ENCODE measurements around the gene MXRA8. TPM values are rescaled to one million over a fixed set of nuclear protein-coding genes. Genes with fewer than 3 reads are reported as not detected.

Gene MXRA8
- total RNA-seq, 2 donors from 2014 or later = 23.3 to 48.5 TPM

DNA sequence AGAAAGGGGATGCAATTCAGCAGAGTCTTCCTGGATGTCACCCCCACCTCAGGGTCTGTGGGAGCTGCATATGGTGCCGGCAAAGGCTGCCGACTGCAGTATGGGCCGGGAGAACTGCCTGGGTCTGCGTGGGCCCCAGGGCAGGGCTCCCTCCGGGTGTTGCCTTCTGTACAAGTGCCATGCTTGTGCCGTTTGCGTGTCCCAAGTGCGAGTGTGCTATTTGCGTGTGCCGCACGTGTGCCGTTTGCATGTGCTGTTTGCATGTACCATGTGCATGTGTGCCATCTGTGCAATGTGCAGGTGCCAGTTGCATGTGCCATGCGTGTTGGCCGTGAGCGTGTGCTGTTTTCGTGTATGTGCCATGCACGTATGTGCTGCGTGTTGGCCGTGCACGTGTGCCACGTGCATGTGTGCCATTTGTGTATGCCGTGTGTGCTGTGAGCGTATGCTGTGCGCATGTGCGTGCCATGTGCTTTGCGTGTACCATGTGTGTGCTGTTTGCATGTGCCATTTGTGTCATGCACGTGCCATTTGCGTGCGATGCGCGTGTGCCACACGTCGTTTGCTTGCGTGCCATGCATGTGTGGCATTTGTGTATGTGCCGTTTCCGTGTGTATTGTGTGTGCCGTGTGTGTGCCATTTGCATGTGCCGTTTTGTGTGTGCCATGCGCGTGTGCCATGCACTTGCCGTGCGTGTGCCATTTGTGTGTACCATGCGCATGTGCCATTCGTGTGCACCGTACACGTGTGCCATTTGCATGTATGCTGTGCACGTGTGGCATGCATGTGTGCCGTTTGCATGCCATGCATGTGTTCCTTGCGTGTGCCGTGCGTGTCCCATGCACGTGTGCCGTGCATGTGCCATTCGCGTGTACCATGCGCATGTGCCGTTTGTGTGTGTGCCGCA is 28.8 kb downstream of the MXRA8 start:
- H3K9me3 ChIP-seq = no peaks in the 10 kb centered on the region
- no peak for TF ChIP-seq POLR2A (IDR thresholded peaks at IDR 0.05)
- TF ChIP-seq, protein P1, sequence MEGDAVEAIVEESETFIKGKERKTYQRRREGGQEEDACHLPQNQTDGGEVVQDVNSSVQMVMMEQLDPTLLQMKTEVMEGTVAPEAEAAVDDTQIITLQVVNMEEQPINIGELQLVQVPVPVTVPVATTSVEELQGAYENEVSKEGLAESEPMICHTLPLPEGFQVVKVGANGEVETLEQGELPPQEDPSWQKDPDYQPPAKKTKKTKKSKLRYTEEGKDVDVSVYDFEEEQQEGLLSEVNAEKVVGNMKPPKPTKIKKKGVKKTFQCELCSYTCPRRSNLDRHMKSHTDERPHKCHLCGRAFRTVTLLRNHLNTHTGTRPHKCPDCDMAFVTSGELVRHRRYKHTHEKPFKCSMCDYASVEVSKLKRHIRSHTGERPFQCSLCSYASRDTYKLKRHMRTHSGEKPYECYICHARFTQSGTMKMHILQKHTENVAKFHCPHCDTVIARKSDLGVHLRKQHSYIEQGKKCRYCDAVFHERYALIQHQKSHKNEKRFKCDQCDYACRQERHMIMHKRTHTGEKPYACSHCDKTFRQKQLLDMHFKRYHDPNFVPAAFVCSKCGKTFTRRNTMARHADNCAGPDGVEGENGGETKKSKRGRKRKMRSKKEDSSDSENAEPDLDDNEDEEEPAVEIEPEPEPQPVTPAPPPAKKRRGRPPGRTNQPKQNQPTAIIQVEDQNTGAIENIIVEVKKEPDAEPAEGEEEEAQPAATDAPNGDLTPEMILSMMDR (IDR thresholded peaks at IDR 0.05) = no peak
- peaks cover 28% of the 10 kb centered on the region for H3K4me1 ChIP-seq
- H3K27ac ChIP-seq = no peak overlapping the region
- intact Hi-C loops (cut with DNase I) = no loop called here
- H3K36me3 ChIP-seq (replicated peaks in 1 of 2; ENCODE audit: insufficient read depth in 1 of 2, low read depth in 2 of 2) = peaks cover 3 to 8% of the 10 kb centered on the region in 2 donors
- H3K27me3 ChIP-seq = no peaks in the 10 kb centered on the region
- DNase-seq (no peak), ATAC-seq (no peak)
- no peak overlapping the region for H3K4me3 ChIP-seq
- 84 to 87% methylated on average over 45 to 58 of the region's 58 CpGs for WGBS, 2 donors

DNA sequence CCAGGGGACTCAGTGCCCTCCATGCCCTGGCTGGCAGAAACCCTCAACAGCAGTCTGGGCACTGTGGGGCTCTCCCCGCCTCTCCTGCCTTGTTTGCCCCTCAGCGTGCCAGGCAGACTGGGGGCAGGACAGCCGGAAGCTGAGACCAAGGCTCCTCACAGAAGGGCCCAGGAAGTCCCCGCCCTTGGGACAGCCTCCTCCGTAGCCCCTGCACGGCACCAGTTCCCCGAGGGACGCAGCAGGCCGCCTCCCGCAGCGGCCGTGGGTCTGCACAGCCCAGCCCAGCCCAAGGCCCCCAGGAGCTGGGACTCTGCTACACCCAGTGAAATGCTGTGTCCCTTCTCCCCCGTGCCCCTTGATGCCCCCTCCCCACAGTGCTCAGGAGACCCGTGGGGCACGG is 30.1 kb downstream of the MXRA8 start:
- intact Hi-C loops (cut with DNase I) = no loop called here
- DNase-seq (no peak), ATAC-seq (no peak)
- Histone ChIP-seq H3K4me3 (no peak overlapping the region), H3K4me1 (peaks cover 24% of the 10 kb centered on the region), H3K27me3 (no peaks in the 10 kb centered on the region), H3K36me3 (replicated peaks in 1 of 2; ENCODE audit: insufficient read depth in 1 of 2, low read depth in 2 of 2) (peaks cover 3 to 8% of the 10 kb centered on the region in 2 donors), H3K9me3 (no peaks in the 10 kb centered on the region), H3K27ac (no peak overlapping the region)
- 81 to 100% methylated on average over 1 to 15 of the region's 15 CpGs for WGBS, 2 donors
- TF ChIP-seq, protein P1 (IDR thresholded peaks at IDR 0.05) = no peak
- no peak for TF ChIP-seq POLR2A (IDR thresholded peaks at IDR 0.05)

DNA sequence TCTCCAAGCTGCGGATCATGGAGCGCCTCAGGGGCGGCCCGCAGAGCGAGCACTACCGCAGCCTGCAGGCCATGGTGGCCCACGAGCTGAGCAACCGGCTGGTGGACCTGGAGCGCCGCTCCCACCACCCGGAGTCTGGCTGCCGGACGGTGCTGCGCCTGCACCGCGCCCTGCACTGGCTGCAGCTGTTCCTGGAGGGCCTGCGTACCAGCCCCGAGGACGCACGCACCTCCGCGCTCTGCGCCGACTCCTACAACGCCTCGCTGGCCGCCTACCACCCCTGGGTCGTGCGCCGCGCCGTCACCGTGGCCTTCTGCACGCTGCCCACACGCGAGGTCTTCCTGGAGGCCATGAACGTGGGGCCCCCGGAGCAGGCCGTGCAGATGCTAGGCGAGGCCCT is 31.1 kb downstream of the MXRA8 start:
- DNase-seq = no peak
- Histone ChIP-seq H3K36me3 (replicated peaks in 1 of 2; ENCODE audit: insufficient read depth in 1 of 2, low read depth in 2 of 2) (peaks cover 3 to 8% of the 10 kb centered on the region in 2 donors), H3K4me1 (peaks cover 31% of the 10 kb centered on the region), H3K4me3 (no peak overlapping the region), H3K27ac (no peak overlapping the region), H3K27me3 (no peaks in the 10 kb centered on the region), H3K9me3 (no peaks in the 10 kb centered on the region)
- intact Hi-C loops (cut with DNase I) = no loop called here
- TF ChIP-seq, protein P1 (IDR thresholded peaks at IDR 0.05) = no peak
- no peak for TF ChIP-seq POLR2A (IDR thresholded peaks at IDR 0.05)
- 86 to 91% methylated on average over 25 to 39 of the region's 40 CpGs for WGBS, 2 donors
- ATAC-seq = no peak

DNA sequence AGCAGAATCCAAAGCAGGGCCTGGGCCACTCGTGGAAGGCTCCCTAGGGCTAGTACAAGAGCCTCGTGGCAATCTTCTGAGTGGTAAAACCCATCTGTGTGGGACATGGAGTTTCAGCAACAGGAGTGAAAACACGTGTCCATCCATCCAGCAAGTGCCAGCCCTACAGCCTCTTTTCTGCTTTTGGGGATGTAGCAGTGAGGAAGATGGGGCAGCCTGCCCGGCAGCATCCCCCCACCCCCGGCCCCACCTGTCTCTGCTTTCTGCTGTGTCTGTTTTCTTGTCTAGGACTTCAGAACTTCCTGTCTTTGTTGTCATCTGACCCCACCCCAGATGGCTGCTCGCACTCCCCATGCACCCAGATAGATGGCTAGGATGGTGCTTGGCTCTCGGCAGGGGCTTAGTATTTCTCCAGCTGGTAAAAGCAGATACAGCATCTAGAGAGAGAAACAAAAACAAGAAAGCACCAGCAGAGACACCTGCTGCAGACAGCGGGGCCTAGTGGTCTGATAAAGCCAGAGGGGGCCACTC is 32.2 kb downstream of the MXRA8 start:
- intact Hi-C loops (cut with DNase I) = no loop called here
- ATAC-seq (no peak), DNase-seq (no peak)
- H3K27ac ChIP-seq = peak overlapping the region; percentile 22 to 95 (median 84)
- H3K4me1 ChIP-seq = peaks cover 42% of the 10 kb centered on the region
- no peak overlapping the region for H3K4me3 ChIP-seq
- H3K27me3 ChIP-seq = no peaks in the 10 kb centered on the region
- WGBS, 2 donors = 50 to 68% methylated on average over 6 to 8 of the region's 8 CpGs
- H3K36me3 ChIP-seq (replicated peaks in 1 of 2; ENCODE audit: insufficient read depth in 1 of 2, low read depth in 2 of 2) = peaks cover 3 to 8% of the 10 kb centered on the region in 2 donors
- H3K9me3 ChIP-seq = no peaks in the 10 kb centered on the region
- TF ChIP-seq, protein P1 (IDR thresholded peaks at IDR 0.05) = no peak
- TF ChIP-seq POLR2A (IDR thresholded peaks at IDR 0.05) = no peak
